Panc1 (cell line): Measurements from ENCODE around the gene YIF1A.
"Not testable (repeated sequence)": the region's sequence is repeated elsewhere in the genome, so short reads cannot be mapped to it uniquely, and the experiment has no call there.

Experiments
- CTCF ChIP-seq: fragments of 450-650 bp; IDR thresholded peaks from 2 replicates; pipeline ENCODE4 v1.5.1; 2017; ENCODE audit warnings: mild to moderate bottlenecking
- POLR2AphosphoS5 ChIP-seq: IDR thresholded peaks from 2 replicates; pipeline ENCODE4 v1.6.1; 2012; ENCODE audit warnings: mild to moderate bottlenecking, low read depth, low read length, moderate library complexity
- REST ChIP-seq, 2 experiments: IDR thresholded peaks; 2 replicates each; pipeline ENCODE4 v1.6.1; 2011 to 2012; ENCODE audit warnings: low read depth in 2 of 2, control low read depth in 1 of 2, low read length in 1 of 2, mild to moderate bottlenecking in 1 of 2, moderate library complexity in 1 of 2; ENCODE audit not compliant: insufficient read depth in 1 of 2
- TCF7L2 ChIP-seq: IDR thresholded peaks from 2 replicates; pipeline ENCODE4 v1.6.1; 2011; ENCODE audit warnings: mild to moderate bottlenecking, low read depth, low read length, inconsistent platforms

- not testable (repeated sequence) for TF ChIP-seq TCF7L2; CTCF; POLR2AphosphoS5; REST (IDR thresholded peaks at IDR 0.05; ENCODE audit: insufficient read depth in 1 of 2, low read depth in 2 of 2, low read length in 1 of 2)
Observed at GRCh38 chr11:66320748-66321147, 31.8 kb upstream of the YIF1A start.
